COLO668 (cell line): Measurements from ENCODE around the gene WDTC1.

ENCODE experiments used
- DNase-seq: peaks from one replicate; lab custom pipeline; 2025; ENCODE audit not compliant: unreplicated experiment; lab: John Stamatoyannopoulos, UW

The WDTC1 gene

GRCh38 chr1:27300341-27301051 lies 66.1 kb downstream of the WDTC1 start:
- DNase-seq = peak; percentile 86

GRCh38 chr1:27301052-27301422 lies 66.6 kb downstream of the WDTC1 start:
- no peak for DNase-seq

- no peak for DNase-seq
Observed at GRCh38 chr1:27301582-27302199, 67.3 kb downstream of the WDTC1 start.

GRCh38 chr1:27302612-27303011 lies 68.2 kb downstream of the WDTC1 start:
- no peak for DNase-seq

GRCh38 chr1:27303509-27303908 lies 69.1 kb downstream of the WDTC1 start:
- DNase-seq = no peak

GRCh38 chr1:27306071-27306470 lies 71.6 kb downstream of the WDTC1 start:
- no peak for DNase-seq

- no peak for DNase-seq
Observed at GRCh38 chr1:27306892-27307761, 72.7 kb downstream of the WDTC1 start.

GRCh38 chr1:27307874-27308598 lies 73.6 kb downstream of the WDTC1 start:
- DNase-seq = no peak

- DNase-seq = no peak
Observed at GRCh38 chr1:27314169-27314568, 79.7 kb downstream of the WDTC1 start.

- no peak for DNase-seq
Observed at GRCh38 chr1:27314737-27315136, 80.3 kb downstream of the WDTC1 start.

GRCh38 chr1:27316860-27317259 lies 82.4 kb downstream of the WDTC1 start:
- no peak for DNase-seq

- DNase-seq = no peak
Observed at GRCh38 chr1:27318136-27318535, 83.7 kb downstream of the WDTC1 start.

GRCh38 chr1:27318596-27318995 lies 84.2 kb downstream of the WDTC1 start:
- no peak for DNase-seq

- peak; percentile 100 for DNase-seq
Observed at GRCh38 chr1:27321813-27322568, 87.6 kb downstream of the WDTC1 start, which contains the start of gene TMEM222. Gene TMEM222 (plus strand): TSS chr1:27322163. CDS start chr1:27322198, 35 bp downstream.

- DNase-seq = peak; percentile 43
Observed at GRCh38 chr1:27322569-27323240, 88.3 kb downstream of the WDTC1 start.

GRCh38 chr1:27325286-27325685 lies 90.9 kb downstream of the WDTC1 start:
- DNase-seq = no peak

GRCh38 chr1:27327964-27328363 lies 93.5 kb downstream of the WDTC1 start:
- DNase-seq = no peak

- DNase-seq = no peak
Observed at GRCh38 chr1:27330786-27331185, 96.4 kb downstream of the WDTC1 start.

GRCh38 chr1:27331426-27331825 lies 97.0 kb downstream of the WDTC1 start:
- DNase-seq = no peak

GRCh38 chr1:27331922-27332321 lies 97.5 kb downstream of the WDTC1 start:
- DNase-seq = no peak
